Chondrocyte (in vitro differentiated cells): ENCODE results near the gene PROB1. TPM values are rescaled to one million over a fixed set of nuclear protein-coding genes. Genes with fewer than 3 reads are reported as not detected.

Source experiments
- DNase-seq: peaks from one replicate; pipeline ENCODE4 v3.0.0; 2021; ENCODE audit warnings: mixed read lengths, low spot score
- H3K27ac Mint-ChIP-seq: one replicate; pipeline ENCODE4 v1.8.0; 2021; ENCODE audit warnings: mild to moderate bottlenecking, moderate library complexity, mixed read lengths; ENCODE audit not compliant: unreplicated experiment
- H3K27me3 Mint-ChIP-seq: 2 replicates; pipeline ENCODE4 v1.8.0; 2021; ENCODE audit warnings: low read depth, mixed read lengths
- H3K36me3 Mint-ChIP-seq: 2 replicates; pipeline ENCODE4 v1.8.0; 2021; ENCODE audit warnings: low read depth, mixed read lengths
- H3K4me1 Mint-ChIP-seq: 2 replicates; pipeline ENCODE4 v1.8.0; 2021; ENCODE audit warnings: low read depth, mild to moderate bottlenecking, mixed read lengths
- H3K4me3 Mint-ChIP-seq: one replicate; pipeline ENCODE4 v1.8.0; 2021; ENCODE audit warnings: mild to moderate bottlenecking, moderate library complexity, mixed read lengths; ENCODE audit not compliant: unreplicated experiment
- H3K9me3 Mint-ChIP-seq: 2 replicates; pipeline ENCODE4 v1.8.0; 2021; ENCODE audit warnings: low read depth, mixed read lengths
- total RNA-seq: library from RNA; stranded (reverse); gene quantifications from 3 replicates; pipeline ENCODE4 v1.2.1, GENCODE V29; 2021
- TF ChIP-seq, protein P1 (sequence below): fragments of 200-600 bp; sonication (generic); IDR thresholded peaks from 2 replicates; pipeline ENCODE4 v1.5.0; 2021; ENCODE audit warnings: antibody characterized with exemption, mild to moderate bottlenecking, moderate library complexity

The PROB1 gene
- total RNA-seq, 1 donor from 2014 or later = 2.3 TPM

DNA sequence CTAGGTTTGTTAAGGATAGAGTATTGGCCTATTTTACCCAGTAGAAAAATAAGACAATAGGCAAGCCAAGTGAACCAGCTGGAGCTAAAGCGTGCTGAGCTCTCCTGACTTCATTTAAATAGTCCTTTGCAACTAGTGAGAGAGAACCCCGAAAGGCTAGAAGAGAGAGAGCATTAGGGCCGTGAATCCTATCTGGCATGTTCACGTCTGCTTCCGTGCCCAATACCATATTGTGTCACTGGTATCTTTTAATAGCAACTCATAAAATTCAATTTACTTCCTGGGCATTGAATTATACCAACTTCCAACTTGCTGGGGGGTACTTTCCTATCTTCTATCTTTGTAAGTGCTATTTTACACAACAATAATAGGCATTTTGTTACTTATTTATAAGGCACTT lies 30.6 kb upstream of the PROB1 start:
- no peak for DNase-seq
- peaks cover 22% of the 10 kb centered on the region for H3K36me3 Mint-ChIP-seq
- H3K4me3 Mint-ChIP-seq = no peak overlapping the region
- peaks cover 19% of the 10 kb centered on the region for H3K4me1 Mint-ChIP-seq
- no peak overlapping the region for H3K27ac Mint-ChIP-seq
- no peaks in the 10 kb centered on the region for H3K9me3 Mint-ChIP-seq
- H3K27me3 Mint-ChIP-seq = no peaks in the 10 kb centered on the region
- TF ChIP-seq, protein P1, sequence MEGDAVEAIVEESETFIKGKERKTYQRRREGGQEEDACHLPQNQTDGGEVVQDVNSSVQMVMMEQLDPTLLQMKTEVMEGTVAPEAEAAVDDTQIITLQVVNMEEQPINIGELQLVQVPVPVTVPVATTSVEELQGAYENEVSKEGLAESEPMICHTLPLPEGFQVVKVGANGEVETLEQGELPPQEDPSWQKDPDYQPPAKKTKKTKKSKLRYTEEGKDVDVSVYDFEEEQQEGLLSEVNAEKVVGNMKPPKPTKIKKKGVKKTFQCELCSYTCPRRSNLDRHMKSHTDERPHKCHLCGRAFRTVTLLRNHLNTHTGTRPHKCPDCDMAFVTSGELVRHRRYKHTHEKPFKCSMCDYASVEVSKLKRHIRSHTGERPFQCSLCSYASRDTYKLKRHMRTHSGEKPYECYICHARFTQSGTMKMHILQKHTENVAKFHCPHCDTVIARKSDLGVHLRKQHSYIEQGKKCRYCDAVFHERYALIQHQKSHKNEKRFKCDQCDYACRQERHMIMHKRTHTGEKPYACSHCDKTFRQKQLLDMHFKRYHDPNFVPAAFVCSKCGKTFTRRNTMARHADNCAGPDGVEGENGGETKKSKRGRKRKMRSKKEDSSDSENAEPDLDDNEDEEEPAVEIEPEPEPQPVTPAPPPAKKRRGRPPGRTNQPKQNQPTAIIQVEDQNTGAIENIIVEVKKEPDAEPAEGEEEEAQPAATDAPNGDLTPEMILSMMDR = no peak

DNA sequence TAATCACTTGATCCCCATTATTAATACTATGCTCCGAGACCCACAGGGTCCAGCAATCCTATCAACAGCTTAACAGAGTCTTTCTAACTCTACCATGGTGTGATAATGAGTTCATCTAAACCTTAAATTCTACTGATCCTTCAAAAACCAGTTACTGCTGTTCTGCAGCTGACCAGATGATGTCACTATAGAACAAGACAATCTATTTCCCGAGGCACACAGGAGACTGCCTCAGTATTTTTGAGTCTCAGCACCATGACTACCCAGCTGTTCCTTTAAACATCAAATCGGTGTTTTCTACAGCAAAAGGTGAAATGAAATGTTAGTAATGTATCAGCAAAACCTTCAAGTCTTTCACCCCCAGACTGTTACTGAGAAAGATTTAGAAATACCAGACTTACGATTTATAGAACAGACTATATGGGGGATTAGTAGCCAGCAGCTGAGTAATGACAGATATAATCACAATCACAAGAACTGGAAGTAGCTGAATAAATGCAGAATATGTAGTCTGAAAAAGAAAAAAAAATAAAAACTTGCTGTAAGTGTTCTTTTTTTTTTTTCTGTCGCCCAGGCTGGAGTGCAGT lies 27.5 kb upstream of the PROB1 start:
- no peak overlapping the region for H3K4me3 Mint-ChIP-seq
- peaks cover 17% of the 10 kb centered on the region for H3K4me1 Mint-ChIP-seq
- peaks cover 22% of the 10 kb centered on the region for H3K36me3 Mint-ChIP-seq
- no peaks in the 10 kb centered on the region for H3K9me3 Mint-ChIP-seq
- H3K27me3 Mint-ChIP-seq = no peaks in the 10 kb centered on the region
- TF ChIP-seq, protein P1 = peak; percentile 96
- no peak for DNase-seq
- peak overlapping the region; percentile 52 for H3K27ac Mint-ChIP-seq

DNA sequence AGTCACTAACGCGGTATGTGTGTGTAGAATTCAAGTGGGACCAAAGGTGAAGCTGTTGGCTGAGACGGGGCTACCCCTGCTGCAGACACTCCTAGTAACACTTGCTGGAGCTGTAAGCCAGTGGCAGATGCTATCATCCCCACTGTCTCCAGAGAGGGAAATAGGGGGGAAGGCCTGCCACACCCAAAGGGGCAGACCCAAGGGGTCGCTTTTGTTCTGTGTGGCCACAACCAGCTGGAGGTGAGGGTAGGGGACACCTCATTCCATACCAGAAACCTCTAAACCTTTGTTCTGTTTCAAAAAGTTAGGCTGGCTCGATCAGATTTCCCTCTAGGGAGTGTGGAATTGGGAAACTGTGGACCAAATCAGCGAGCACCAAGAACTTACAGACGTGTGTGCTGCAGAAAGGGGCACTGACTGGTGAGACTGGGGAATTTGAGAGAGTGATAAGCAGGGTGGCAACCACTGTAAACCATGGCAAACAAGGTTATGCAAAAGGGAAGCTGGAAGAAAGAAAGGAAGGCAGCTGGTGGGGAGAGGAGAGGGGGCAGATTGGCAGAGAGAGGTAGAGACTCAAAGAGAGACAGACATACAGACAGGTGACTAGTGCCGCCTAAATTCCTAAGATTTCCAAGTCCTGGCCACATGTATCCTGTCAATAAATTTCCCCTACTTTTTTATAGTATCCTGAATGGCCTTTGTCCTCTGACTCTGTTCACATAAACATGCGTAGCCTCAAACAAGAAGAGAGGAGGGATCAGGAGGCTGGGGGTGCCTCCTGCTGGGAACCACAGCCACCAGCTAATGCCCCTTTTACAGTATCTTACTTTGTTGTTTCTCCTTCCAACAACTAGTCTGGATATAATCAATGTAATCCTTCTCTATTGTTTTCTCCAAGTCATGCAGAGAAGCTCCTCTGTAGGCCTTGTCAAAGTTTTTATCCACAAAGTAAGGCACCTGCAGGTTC lies 24.6 kb upstream of the PROB1 start:
- H3K4me1 Mint-ChIP-seq = peaks cover 12% of the 10 kb centered on the region
- DNase-seq = no peak
- H3K36me3 Mint-ChIP-seq = peaks cover 14% of the 10 kb centered on the region
- H3K4me3 Mint-ChIP-seq = no peak overlapping the region
- TF ChIP-seq, protein P1 = no peak
- H3K27me3 Mint-ChIP-seq = no peaks in the 10 kb centered on the region
- no peaks in the 10 kb centered on the region for H3K9me3 Mint-ChIP-seq
- no peak overlapping the region for H3K27ac Mint-ChIP-seq

DNA sequence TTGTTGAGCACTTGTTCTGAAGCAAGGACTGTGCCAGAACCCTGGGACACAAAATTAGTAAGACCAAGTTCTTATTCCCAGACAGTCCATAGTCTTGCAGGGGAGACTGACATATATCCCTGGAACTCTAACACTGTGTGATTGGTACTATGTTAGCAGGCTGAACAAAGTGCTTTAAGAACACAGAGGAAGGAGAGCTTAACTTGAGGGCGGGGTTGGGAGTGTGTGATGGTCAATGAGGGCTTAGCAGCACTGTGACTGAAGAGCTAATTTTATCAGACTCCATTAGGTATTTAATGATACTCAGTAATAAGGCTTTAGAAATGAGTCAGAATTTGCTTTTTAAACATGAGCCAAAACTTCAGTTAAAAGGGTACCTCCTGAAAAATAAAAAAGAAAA lies 23.9 kb upstream of the PROB1 start:
- Mint-ChIP-seq H3K27ac (no peak overlapping the region), H3K4me1 (peaks cover 12% of the 10 kb centered on the region), H3K4me3 (no peak overlapping the region), H3K36me3 (peaks cover 16% of the 10 kb centered on the region), H3K27me3 (no peaks in the 10 kb centered on the region), H3K9me3 (no peaks in the 10 kb centered on the region)
- TF ChIP-seq, protein P1 = no peak
- DNase-seq = no peak

DNA sequence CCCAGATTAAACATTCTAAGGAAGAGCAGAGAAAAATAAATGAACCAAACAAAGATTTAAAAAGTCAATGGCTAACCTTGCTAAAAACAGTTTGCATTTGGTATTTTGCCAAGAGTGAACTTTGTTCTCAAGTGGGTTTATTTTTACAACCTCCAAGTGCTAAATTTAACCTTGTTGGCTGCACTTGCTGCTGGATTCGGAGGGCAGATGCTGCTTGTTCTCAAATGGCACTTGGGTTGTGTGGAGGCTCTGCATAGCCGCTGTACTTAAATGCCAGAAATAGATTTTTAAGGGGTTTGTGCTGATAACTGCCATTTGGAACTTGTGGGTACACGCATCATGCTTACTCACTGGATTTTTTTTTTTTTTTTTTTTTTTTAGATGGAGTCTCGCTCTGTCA lies 22.3 kb upstream of the PROB1 start:
- Mint-ChIP-seq H3K27ac (peak overlapping the region; percentile 66), H3K9me3 (no peaks in the 10 kb centered on the region), H3K4me1 (peaks cover 9% of the 10 kb centered on the region)

More for the DNA sequence above, 22.3 kb upstream of the PROB1 start:
- TF ChIP-seq, protein P1 = no peak
- no peaks in the 10 kb centered on the region for H3K27me3 Mint-ChIP-seq
- H3K36me3 Mint-ChIP-seq = peaks cover 20% of the 10 kb centered on the region
- no peak overlapping the region for H3K4me3 Mint-ChIP-seq
- DNase-seq = no peak
